ENCODE results near the gene PISD.

PISD gene

DNA sequence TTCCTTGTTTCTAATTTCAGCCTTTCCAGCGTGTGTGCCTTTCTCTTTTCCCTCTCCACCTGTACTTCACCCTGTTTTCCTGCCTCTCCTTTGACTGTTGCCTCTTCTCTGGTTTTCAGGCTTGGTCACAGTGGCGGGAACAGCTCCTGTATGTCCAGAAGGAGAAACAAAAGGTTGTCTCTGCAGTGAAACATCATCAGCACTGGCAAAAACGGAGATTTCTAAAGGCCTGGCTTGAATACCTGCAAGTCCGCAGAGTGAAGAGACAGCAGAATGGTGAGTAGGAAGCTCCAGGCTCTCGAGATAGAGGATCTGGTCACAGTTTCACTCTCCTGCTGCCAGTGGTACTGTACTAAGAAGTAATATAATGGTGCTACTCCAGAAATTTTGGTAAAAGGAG, 89.1 kb downstream of the PISD start:
- no peaks in the 10 kb centered on the region for H3K27me3 ChIP-seq (ENCODE audit: control insufficient read depth, insufficient read depth, low read length)
- H3K4me3 ChIP-seq (ENCODE audit: low read length), result no peak overlapping the region
- H3K36me3 ChIP-seq (ENCODE audit: control insufficient read depth, insufficient read depth, low read length), result peaks cover 3% of the 10 kb centered on the region; the same call in 1 of the 2 replicates
- DNase-seq (ENCODE audit: low read depth, low spot score), result no peak
- no peaks in the 10 kb centered on the region for H3K9me3 ChIP-seq (ENCODE audit: control insufficient read depth, insufficient read depth, low read length)
- H3K4me1 ChIP-seq (ENCODE audit: control insufficient read depth, insufficient read depth, low read length), result no peaks in the 10 kb centered on the region
- WGBS (ENCODE audit: insufficient coverage, insufficient read length), result no CpG with 5 or more reads among the region's 5 CpGs
- H3K27ac ChIP-seq (ENCODE audit: low read length), result no peak overlapping the region

GRCh38 chr22:31569126-31569525, 92.9 kb downstream of the PISD start:
- Histone ChIP-seq H3K36me3 (ENCODE audit: control insufficient read depth, insufficient read depth, low read length) (peaks cover 3% of the 10 kb centered on the region; the same call in 1 of the 2 replicates), H3K27ac (ENCODE audit: low read length) (no peak overlapping the region), H3K9me3 (ENCODE audit: control insufficient read depth, insufficient read depth, low read length) (no peaks in the 10 kb centered on the region), H3K4me3 (ENCODE audit: low read length) (no peak overlapping the region), H3K27me3 (ENCODE audit: control insufficient read depth, insufficient read depth, low read length) (no peaks in the 10 kb centered on the region), H3K4me1 (ENCODE audit: control insufficient read depth, insufficient read depth, low read length) (no peaks in the 10 kb centered on the region)
- no CpG with 5 or more reads among the region's 1 CpG for WGBS (ENCODE audit: insufficient coverage, insufficient read length)
- DNase-seq (ENCODE audit: low read depth, low spot score), result no peak

Measured in iPS DF 6.9 (cell line).